GM19025 (cell line): ENCODE measurements around the gene RTBDN.

Experiments
- ATAC-seq: cut with Tn5 transposase; IDR thresholded peaks from one replicate; pipeline ENCODE4 v1.9.1; 2021; ENCODE audit warnings: mild to moderate bottlenecking, low read depth, moderate library complexity; ENCODE audit not compliant: unreplicated experiment

The RTBDN gene

GRCh38 chr19:12794196-12794941 is 40.0 kb downstream of the RTBDN start:
- no peak for ATAC-seq

DNA sequence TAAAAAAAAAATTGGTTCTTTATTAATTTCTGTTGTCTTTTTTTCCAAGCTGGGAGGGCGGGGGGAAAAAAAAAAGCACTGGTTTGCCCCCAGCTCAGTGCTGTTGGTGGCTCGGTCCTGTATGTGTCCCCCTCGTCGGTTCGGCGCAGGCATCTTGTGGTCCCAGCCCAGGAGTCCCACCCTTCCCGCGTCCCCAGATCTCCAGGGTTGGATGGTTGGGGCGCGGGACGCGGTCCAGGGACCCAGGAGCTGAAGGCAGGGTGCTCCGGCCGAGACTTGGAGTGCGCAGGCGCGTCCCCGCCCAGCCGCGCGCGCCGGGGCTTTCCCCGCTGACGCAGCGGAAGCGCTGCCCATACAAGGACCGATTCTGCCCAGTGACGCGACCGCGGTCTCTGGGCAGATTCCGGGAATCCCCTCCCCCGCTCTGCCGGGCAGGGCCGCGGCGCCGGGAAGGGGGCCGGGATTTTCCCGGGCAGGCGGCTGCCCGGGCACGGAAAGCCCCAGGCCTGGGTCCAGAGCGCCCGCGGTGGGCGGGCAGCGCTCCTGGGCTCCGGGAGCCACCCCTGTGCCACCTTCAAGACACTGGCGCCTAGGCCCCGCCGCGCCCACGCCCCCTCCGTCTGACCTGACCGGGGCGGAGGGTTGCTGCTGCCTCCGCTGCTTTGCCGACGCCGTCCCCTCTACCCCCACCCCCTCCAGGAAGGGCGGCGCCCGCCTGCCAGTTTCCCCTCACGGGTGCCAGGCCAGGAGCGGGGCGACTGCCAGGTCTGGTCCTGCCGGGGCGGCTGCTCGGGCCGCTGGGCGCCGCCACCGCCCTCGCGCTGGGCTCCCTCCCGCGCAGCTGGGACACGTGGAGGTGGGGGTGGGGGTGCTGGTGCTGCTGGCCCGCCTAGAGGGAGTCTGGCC is 40.8 kb downstream of the RTBDN start:
- peak; percentile 26 for ATAC-seq

DNA sequence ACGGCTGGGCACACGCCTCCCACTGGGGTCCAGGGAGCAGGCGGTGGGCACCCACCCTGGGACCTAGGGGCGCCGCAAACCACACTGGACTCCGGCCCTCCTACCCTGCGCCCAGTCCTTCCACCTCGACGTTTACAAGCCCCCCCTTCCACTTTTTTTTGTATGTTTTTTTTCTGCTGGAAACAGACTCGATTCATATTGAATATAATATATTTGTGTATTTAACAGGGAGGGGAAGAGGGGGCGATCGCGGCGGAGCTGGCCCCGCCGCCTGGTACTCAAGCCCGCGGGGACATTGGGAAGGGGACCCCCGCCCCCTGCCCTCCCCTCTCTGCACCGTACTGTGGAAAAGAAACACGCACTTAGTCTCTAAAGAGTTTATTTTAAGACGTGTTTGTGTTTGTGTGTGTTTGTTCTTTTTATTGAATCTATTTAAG is 41.5 kb downstream of the RTBDN start:
- ATAC-seq: no peak

DNA sequence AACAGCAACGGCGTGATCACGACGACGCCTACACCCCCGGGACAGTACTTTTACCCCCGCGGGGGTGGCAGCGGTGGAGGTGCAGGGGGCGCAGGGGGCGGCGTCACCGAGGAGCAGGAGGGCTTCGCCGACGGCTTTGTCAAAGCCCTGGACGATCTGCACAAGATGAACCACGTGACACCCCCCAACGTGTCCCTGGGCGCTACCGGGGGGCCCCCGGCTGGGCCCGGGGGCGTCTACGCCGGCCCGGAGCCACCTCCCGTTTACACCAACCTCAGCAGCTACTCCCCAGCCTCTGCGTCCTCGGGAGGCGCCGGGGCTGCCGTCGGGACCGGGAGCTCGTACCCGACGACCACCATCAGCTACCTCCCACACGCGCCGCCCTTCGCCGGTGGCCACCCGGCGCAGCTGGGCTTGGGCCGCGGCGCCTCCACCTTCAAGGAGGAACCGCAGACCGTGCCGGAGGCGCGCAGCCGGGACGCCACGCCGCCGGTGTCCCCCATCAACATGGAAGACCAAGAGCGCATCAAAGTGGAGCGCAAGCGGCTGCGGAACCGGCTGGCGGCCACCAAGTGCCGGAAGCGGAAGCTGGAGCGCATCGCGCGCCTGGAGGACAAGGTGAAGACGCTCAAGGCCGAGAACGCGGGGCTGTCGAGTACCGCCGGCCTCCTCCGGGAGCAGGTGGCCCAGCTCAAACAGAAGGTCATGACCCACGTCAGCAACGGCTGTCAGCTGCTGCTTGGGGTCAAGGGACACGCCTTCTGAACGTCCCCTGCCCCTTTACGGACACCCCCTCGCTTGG is 42.1 kb downstream of the RTBDN start:
- ATAC-seq: no peak

- peak; percentile 25 for ATAC-seq
These were observed 42.9 kb downstream of the RTBDN start, which contains the start of gene JUNB for GRCh38 chr19:12791345-12792050. Gene JUNB (plus strand): TSS chr19:12791486. CDS start chr19:12791772, 286 bp downstream.

GRCh38 chr19:12790628-12791344 is 43.6 kb downstream of the RTBDN start:
- ATAC-seq: no peak

- ATAC-seq: peak; percentile 40
These were observed 44.3 kb downstream of the RTBDN start for GRCh38 chr19:12789904-12790619.

DNA sequence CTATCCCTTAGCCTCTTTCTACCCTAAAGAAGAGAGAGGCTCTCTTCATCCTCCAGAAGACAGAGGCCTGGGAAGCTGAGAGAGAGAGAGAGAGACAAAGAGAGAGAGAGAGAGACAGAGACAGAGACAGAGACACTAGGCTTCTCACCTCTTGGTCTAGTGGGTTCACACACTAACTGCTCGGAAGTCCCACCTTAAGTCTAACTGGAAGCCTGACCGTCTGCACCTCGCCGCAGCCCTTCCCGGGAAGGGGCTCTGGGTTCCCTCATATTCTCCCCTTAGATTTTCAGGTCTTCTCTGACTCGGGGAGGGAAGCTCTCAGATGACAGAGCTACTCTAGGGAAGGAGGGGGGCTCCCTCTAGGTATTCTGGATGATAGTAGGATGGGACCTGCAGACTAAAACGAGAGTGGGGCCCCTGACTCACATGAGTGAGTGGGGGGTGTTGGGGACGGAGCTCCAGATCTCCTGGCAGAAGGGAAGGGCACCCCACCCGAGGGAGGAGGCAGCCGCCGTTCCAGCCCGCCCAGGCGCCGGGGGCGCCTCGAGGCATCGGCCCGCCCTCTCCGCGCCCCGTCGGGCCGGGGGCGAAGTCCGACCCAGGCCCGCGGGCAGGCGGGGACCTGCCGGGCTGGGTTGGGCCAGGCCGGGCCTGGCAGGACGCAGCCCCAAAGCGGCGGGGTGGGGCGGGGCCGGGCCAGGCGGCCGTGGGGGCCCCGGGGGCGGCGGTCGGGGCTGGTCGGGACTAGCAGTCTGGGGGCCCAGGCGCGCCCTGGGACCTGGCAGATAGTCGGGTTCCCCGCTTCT is 45.1 kb downstream of the RTBDN start:
- ATAC-seq: no peak

DNA sequence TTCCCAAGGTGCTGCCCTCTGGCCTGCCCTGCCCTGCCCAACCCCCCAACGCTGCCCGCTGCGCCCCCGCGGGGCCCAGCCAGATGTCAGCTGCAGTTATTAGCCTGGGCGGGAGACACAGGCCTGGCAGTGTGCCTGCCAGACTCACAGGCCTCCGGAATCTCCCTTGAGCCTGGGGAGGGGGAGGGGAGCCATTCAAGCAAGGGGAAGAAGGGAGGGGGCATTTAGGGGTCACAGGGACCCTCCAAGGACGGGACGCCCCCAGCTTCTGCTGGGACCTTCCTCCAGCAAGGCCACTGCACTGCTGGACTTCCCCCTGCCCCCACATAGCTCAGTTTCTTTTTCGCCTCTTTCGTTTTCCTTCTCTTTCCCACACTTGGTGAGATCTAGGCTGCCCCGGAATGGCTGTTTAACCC is 45.7 kb downstream of the RTBDN start:
- ATAC-seq: no peak

DNA sequence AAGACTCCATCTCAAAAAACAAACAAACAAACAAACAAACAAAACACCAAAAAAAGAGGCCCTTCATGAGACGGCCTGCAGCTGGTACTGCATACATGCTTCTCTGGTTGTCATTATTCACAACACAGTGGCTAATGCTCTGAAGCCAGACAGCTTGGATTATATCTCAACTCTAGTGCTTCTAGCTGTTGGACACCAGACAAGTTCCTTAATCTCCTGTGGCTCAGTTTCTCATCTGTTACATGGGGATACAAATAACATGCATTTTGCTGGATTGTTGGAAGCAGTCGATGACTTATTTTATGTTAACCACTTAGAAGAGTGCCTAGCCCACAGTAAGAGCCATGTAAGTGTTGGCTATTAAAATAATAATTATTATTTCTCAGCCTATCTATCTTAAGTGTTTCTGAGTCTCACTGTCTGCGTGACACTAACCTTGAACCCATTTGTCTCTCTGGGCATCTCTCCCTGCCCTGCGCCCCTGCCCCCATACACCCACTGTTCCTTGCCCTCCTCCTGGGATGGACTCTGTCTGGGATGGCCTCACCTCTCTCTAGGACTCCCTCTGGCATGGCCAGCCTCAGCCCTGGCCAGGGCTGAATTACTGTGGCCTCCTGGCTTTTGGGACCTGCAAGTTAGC is 46.2 kb downstream of the RTBDN start:
- ATAC-seq: no peak

DNA sequence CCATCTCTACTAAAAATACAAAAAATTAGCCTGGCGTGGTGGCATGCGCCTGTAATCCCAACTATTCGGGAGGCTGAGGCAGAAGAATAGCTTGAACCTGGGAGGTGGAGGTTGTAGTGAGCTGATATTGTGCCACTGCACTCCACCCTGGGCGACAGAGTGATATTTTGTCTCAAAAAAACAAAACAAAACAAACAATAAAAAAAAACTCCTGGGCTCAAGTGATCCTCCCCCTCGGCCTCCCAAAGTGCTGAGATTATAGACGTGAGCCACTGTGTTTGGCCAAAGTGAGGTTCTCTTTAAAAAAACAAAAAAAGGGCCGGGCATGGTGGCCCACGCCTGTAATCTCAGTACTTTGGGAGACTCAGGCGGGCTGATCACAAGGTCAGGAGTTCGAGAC is 46.9 kb downstream of the RTBDN start:
- ATAC-seq: no peak

DNA sequence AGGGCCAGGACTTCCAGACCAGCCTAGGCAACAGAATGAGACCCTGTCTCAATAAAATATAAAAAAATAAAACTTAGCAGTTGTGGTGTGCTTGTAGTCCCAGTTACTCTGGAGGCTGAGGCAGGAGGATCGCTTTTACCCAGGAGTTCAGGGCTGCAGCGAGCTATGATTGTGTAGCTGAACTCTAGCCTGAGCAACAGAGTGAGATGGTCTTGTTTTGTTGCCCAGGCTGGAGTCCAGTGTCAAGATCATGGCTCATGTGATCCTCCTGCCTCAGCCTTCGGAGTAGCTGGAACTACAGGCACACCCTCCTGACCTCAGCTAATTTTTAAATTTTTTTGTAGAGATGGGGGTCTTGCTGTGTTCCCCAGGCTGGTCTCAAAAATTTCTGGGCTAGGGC is 47.4 kb downstream of the RTBDN start:
- ATAC-seq: no peak

GRCh38 chr19:12786141-12786870 is 48.1 kb downstream of the RTBDN start:
- ATAC-seq: no peak

- no peak for ATAC-seq
These were observed 48.8 kb downstream of the RTBDN start for GRCh38 chr19:12785431-12786031.

- ATAC-seq: no peak
These were observed 49.4 kb downstream of the RTBDN start for GRCh38 chr19:12784871-12785430.

DNA sequence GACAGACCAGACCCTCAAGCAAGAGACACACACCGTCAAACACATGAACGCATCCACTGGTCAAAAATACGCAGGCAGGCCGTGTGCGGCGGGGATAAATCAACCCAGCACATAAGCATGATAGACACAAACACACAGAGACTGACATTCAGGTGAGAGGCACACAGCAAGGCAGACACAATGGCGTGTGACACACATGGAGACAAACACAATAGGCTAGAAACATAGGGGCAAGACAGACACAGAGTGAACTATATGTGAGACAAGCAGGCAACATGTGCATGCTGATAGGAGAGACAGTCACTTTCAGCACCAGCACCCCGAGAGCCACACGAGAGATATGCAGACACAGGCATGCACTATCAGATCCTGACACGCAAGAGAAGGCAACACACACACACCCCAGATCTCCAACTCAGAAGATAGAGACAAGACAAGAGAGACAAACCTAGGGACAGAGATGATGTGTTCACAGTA is 49.9 kb downstream of the RTBDN start:
- ATAC-seq: no peak
